K562 (cell line): ENCODE data around the gene HOXB3. TPM values are rescaled to one million over a fixed set of nuclear protein-coding genes. Genes with fewer than 3 reads are reported as not detected.
A peak's percentile ranks its signal among the peaks of the same experiment; 100 is the strongest.

ENCODE experiments used
- ARID2 ChIP-seq: fragments of 450-650 bp; IDR thresholded peaks from 2 replicates; pipeline ENCODE4 v1.6.1; 2017; ENCODE audit warnings: antibody characterized with exemption, mild to moderate bottlenecking
- BCLAF1 ChIP-seq, 2 experiments: fragments of 450-650 bp in 1 of 2; IDR thresholded peaks; 2 replicates each; pipeline ENCODE4 v1.6.1; 2011 to 2017; ENCODE audit warnings: low read depth in 2 of 2, antibody characterized with exemption in 1 of 2, borderline replicate concordance in 1 of 2, low read length in 1 of 2, mild to moderate bottlenecking in 1 of 2, mixed read lengths in 1 of 2; ENCODE audit not compliant: control insufficient read depth in 1 of 2
- E2F3 ChIP-seq: fragments of 250-450 bp; sonication (Bioruptor Pico); IDR thresholded peaks from 2 replicates; pipeline ENCODE4 v1.4.0; 2020; ENCODE audit warnings: mild to moderate bottlenecking
- EGR1 ChIP-seq: fragments of 450-650 bp; conservative IDR thresholded peaks from 2 replicates; pipeline ENCODE4 v1.6.1; 2017; ENCODE audit warnings: mild to moderate bottlenecking
- ETV6 ChIP-seq, 3 experiments: fragments of 150-350 bp in 1 of 3; sonication (generic) in 1 of 3; formaldehyde crosslinking in 1 of 3; IDR thresholded peaks; 2 replicates each; pipeline versions ENCODE4 v1.6.1 to v1.8.0; 2014 to 2022; ENCODE audit warnings: borderline replicate concordance in 2 of 3, low read depth in 2 of 3, antibody characterized with exemption in 1 of 3, low read length in 1 of 3, mild to moderate bottlenecking in 1 of 3, missing genetic modification reagents in 1 of 3
- JUNB ChIP-seq: fragments of 450-650 bp; formaldehyde crosslinking; conservative IDR thresholded peaks from 2 replicates; pipeline ENCODE4 v1.4.0; 2020; ENCODE audit warnings: mild to moderate bottlenecking
- MGA ChIP-seq: fragments of 450-650 bp; IDR thresholded peaks from 2 replicates; pipeline ENCODE4 v1.6.1; 2016; ENCODE audit warnings: mild to moderate bottlenecking, moderate library complexity
- MYC ChIP-seq, 2 experiments: fragments of 250-450 bp in 1 of 2; sonication (Bioruptor Pico) in 1 of 2; IDR thresholded peaks; 2 replicates each; pipeline versions ENCODE4 v1.5.1 to v1.6.1; 2012 to 2021; ENCODE audit warnings: low read depth in 2 of 2, borderline replicate concordance in 1 of 2, improper control_type of control experiment in 1 of 2, low read length in 1 of 2, mild to moderate bottlenecking in 1 of 2, moderate library complexity in 1 of 2
- ZNF12 ChIP-seq: sonication (generic); formaldehyde crosslinking; IDR thresholded peaks from 2 replicates; pipeline ENCODE4 v1.4.0; 2020; ENCODE audit warnings: mild to moderate bottlenecking, missing genetic modification reagents
- polyA plus RNA-seq, 8 experiments: library from polyadenylated mRNA; depleted of rRNA in 4 of 8; stranded (reverse) in 5 of 8; unstranded in 3 of 8; fragments of >200 nt; fragmentation: Nextera tagmentation in 2 of 8; fragmentation: Illumina TruSeq in 1 of 8; extraction: Ambion mirVana in 2 of 8; extraction: Trizol in 1 of 8; gene quantifications; 2 replicates each; pipeline versions ENCODE4 v1.2.1 to v1.2.3, GENCODE V29; 2011 to 2014; ENCODE audit warnings: inconsistent platforms in 1 of 8, missing spikeins in 1 of 8
- total RNA-seq, 7 experiments: library from RNA; depleted of rRNA in 6 of 7; stranded (reverse); fragments of >200 nt in 6 of 7; fragmentation: Illumina TruSeq in 2 of 7; extraction: Trizol in 2 of 7; gene quantifications; 2 replicates each; pipeline versions ENCODE4 v1.2.1 to v1.2.3, GENCODE V29; 2011 to 2021; ENCODE audit warnings: low replicate concordance in 1 of 7

HOXB3 gene
- total and polyA plus RNA-seq, 9 of the 15 experiments (the other 6 are each of a cell fraction or from before 2014, with no cell fraction given): 2.4 to 41.3 (median 20.2) TPM

- TF ChIP-seq BCLAF1 (IDR thresholded peaks at IDR 0.05; ENCODE audit: borderline replicate concordance in 1 of 2, control insufficient read depth in 1 of 2, low read depth in 2 of 2, low read length in 1 of 2) (no peak), ETV6 (IDR thresholded peaks at IDR 0.05; ENCODE audit: borderline replicate concordance in 1 of 2, low read depth in 2 of 2, low read length in 1 of 2) (no peak), ETV6 (CRISPR knock-in tag; IDR thresholded peaks at IDR 0.05; ENCODE audit: borderline replicate concordance) (no peak), MGA (peak; percentile 53; the same call in 1 of the 2 replicates), JUNB (CRISPR knock-in tag) (no peak), EGR1 (peak; percentile 91), MYC (IDR thresholded peaks at IDR 0.05; ENCODE audit: low read depth, low read length) (peak; percentile 36; the same call in 1 of the 2 replicates), MYC (CRISPR knock-in tag; IDR thresholded peaks at IDR 0.05; ENCODE audit: borderline replicate concordance, low read depth) (no peak), ARID2 (no peak), E2F3 (CRISPR knock-in tag) (no peak), ZNF12 (CRISPR knock-in tag) (no peak)
Observed at GRCh38 chr17:48630009-48630924, 40.2 kb upstream of the HOXB3 start (continued).
